ENCODE data around the gene TWNK. TPM values are rescaled to one million over a fixed set of nuclear protein-coding genes. Genes with fewer than 3 reads are reported as not detected.
"Not testable (repeated sequence)": the region's sequence is repeated elsewhere in the genome, so short reads cannot be mapped to it uniquely, and the experiment has no call there.

Gene TWNK
- total RNA-seq, 2 donors from 2014 or later, result 9.7 to 17.3 TPM

DNA sequence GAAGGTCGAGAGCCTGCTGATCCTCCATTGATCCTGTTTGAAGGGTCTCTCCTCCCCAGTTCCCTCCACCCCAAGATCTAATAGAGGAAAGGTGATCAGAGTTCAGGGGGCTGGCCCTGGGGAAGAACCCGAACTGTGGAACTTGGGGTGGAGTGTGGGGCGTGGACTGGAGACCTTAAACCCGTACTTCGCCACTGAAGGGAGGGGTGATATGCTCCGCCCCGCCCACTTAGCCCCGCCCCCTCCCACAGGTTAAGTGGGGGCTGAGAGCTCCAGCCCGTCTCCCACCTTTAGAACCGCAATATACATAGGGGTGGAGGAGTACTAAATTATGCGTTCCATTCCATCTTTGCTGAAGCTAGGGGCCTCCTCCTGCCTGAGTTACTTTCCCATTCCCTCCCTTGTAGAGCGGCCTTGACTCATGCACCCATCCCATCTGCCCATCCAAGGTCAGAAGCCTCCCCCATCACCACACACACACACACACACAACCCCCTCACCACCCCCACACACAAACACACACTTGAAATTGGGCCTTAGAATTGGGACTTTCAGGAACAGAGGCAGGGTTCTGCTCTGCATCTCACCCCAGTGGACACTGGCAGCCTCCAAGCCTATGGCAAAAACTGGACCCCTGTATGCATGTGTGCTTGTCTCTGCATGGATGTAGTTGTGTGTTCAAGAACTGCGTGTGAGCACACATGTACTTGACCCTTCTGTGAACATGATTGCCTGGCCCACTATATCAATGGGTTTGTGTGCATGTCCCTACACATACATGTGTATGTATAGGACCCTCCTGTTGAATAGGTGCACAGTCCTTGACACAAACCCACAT is 17.0 kb upstream of the TWNK start:
- Histone ChIP-seq H3K27me3 (replicated peaks; ENCODE audit: insufficient read depth) (no peaks in the 10 kb centered on the region), H3K36me3 (peaks cover 0 to 7% of the 10 kb centered on the region in 2 donors), H3K4me3 (peak overlapping the region; percentile 66 to 71), H3K4me1 (replicated peaks) (peaks cover 13% of the 10 kb centered on the region), H3K9me3 (no peaks in the 10 kb centered on the region), H3K27ac (peak overlapping the region; percentile 58 to 69)
- WGBS, result 33% methylated on average over 13 of the region's 13 CpGs
- TF ChIP-seq POLR2A (IDR thresholded peaks at IDR 0.05) (no peak), POLR2AphosphoS5 (IDR thresholded peaks at IDR 0.05) (peak; percentile 9)
- TF ChIP-seq, protein P1, sequence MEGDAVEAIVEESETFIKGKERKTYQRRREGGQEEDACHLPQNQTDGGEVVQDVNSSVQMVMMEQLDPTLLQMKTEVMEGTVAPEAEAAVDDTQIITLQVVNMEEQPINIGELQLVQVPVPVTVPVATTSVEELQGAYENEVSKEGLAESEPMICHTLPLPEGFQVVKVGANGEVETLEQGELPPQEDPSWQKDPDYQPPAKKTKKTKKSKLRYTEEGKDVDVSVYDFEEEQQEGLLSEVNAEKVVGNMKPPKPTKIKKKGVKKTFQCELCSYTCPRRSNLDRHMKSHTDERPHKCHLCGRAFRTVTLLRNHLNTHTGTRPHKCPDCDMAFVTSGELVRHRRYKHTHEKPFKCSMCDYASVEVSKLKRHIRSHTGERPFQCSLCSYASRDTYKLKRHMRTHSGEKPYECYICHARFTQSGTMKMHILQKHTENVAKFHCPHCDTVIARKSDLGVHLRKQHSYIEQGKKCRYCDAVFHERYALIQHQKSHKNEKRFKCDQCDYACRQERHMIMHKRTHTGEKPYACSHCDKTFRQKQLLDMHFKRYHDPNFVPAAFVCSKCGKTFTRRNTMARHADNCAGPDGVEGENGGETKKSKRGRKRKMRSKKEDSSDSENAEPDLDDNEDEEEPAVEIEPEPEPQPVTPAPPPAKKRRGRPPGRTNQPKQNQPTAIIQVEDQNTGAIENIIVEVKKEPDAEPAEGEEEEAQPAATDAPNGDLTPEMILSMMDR (IDR thresholded peaks at IDR 0.05), result no peak
- DNase-seq (ENCODE audit: low spot score), result peak; percentile 46
- intact Hi-C loops (cut with DNase I), result no loop called here

DNA sequence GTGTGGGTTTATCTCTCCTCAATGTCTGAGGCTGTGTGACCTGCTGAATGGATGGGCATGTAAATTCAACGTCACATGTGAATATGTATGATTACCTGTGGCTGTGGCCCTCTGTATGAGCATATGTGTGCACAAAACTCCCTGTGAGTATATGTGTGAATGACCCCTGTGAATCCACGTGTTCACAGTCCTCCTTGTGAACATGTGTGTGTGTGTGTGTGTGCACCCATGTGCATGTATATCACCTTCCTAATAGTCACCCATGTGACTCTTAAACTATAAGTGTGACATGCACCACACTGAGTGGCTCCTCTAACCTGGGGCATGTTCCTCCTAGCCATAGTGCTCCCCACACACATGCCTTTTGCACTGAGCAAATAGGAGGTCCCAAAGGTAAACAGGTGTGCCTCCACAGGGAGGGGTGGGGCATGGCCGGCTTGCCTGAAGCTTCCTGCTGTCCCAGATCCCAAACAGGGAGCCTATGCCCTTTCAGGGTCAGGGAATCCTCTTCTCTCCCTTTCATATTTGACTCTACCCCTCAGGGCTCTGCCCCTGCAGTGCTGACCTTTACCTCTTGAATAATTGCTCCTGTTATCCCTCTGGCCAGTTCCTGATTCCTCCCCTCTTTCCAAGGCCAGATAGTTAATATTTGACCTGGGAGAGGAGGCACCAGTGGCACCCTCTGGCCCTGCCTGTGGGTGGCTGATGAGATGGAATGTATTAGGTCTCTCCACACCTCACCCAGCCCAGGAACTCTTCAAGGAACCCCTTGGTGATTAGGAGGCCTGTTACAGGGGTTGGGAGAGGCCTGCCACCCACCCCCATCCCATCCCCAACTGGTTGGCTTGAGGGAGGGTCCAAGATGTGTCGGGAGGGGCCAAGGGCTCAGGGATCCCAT is 16.2 kb upstream of the TWNK start:
- peak overlapping the region in 1 of 2 donors; percentile 66 for H3K4me3 ChIP-seq
- DNase-seq (ENCODE audit: low spot score), result no peak
- no peaks in the 10 kb centered on the region for H3K9me3 ChIP-seq
- no peak for TF ChIP-seq POLR2A (IDR thresholded peaks at IDR 0.05)
- TF ChIP-seq POLR2AphosphoS5 (IDR thresholded peaks at IDR 0.05), result no peak
- TF ChIP-seq, protein P1 (IDR thresholded peaks at IDR 0.05), result no peak
- peaks cover 0 to under 1% of the 10 kb centered on the region in 2 donors for H3K36me3 ChIP-seq
- no peaks in the 10 kb centered on the region for H3K27me3 ChIP-seq (replicated peaks; ENCODE audit: insufficient read depth)
- H3K4me1 ChIP-seq (replicated peaks), result peaks cover 13% of the 10 kb centered on the region
- H3K27ac ChIP-seq, result no peak overlapping the region
- 65% methylated on average over 4 of the region's 4 CpGs for WGBS
- intact Hi-C loops (cut with DNase I), result no loop called here

GRCh38 chr10:100972115-100972903 is 15.0 kb upstream of the TWNK start:
- H3K36me3 ChIP-seq, result no peaks in the 10 kb centered on the region
- no peak overlapping the region for H3K27ac ChIP-seq
- H3K4me1 ChIP-seq (replicated peaks), result peaks cover 13% of the 10 kb centered on the region
- no peaks in the 10 kb centered on the region for H3K27me3 ChIP-seq (replicated peaks; ENCODE audit: insufficient read depth)
- no peak for DNase-seq (ENCODE audit: low spot score)
- 83% methylated on average over 13 of the region's 13 CpGs for WGBS
- no peaks in the 10 kb centered on the region for H3K9me3 ChIP-seq
- intact Hi-C loops (cut with DNase I), result no loop called here
- TF ChIP-seq POLR2AphosphoS5 (IDR thresholded peaks at IDR 0.05) (no peak), POLR2A (IDR thresholded peaks at IDR 0.05) (no peak)
- TF ChIP-seq, protein P1 (IDR thresholded peaks at IDR 0.05), result no peak
- H3K4me3 ChIP-seq, result no peak overlapping the region

- no peak for TF ChIP-seq POLR2A (IDR thresholded peaks at IDR 0.05)
- TF ChIP-seq, protein P1 (IDR thresholded peaks at IDR 0.05), result no peak
- TF ChIP-seq POLR2AphosphoS5 (IDR thresholded peaks at IDR 0.05), result no peak
- 92% methylated on average over 6 of the region's 6 CpGs for WGBS
- Histone ChIP-seq H3K36me3 (no peaks in the 10 kb centered on the region), H3K27ac (no peak overlapping the region), H3K27me3 (replicated peaks; ENCODE audit: insufficient read depth) (no peaks in the 10 kb centered on the region), H3K4me3 (no peak overlapping the region), H3K4me1 (replicated peaks) (peaks cover 13% of the 10 kb centered on the region), H3K9me3 (no peaks in the 10 kb centered on the region)
- intact Hi-C loops (cut with DNase I), result no loop called here
- DNase-seq (ENCODE audit: low spot score), result no peak
These were observed 14.3 kb upstream of the TWNK start for GRCh38 chr10:100972904-100973535.

DNA sequence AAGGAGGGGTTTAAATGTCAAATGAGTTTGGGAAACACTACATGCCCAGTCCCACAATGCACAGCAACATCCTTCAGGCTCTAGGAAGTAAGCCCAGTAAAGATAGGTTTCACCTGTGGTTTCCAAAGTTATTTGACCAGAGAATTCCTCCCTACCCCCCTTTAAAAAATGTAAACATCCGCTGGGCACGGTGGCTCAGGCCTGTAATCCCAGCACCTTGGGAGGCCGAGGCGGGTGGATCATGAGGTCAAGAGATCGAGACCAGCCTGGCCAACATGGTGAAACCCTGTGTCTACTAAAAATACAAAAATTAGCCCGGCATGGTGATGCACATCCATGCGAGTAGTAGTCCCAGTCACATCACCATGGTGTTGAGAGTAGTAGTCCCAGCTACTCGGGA is 11.9 kb upstream of the TWNK start:
- intact Hi-C loops (cut with DNase I); H3K9me3 ChIP-seq; H3K4me3 ChIP-seq; DNase-seq (ENCODE audit: low spot score); H3K36me3 ChIP-seq; H3K27ac ChIP-seq; H3K4me1 ChIP-seq (replicated peaks); H3K27me3 ChIP-seq (replicated peaks; ENCODE audit: insufficient read depth): not testable (repeated sequence)
- WGBS, result 84% methylated on average over 8 of the region's 8 CpGs
